Fibroblast of mammary gland (primary cell): ENCODE results near the gene OBP2A.

Experiments
- DNase-seq: peaks from one replicate; pipeline ENCODE4 v3.0.0-alpha.2; 2010; ENCODE audit warnings: low read depth
- H3K4me3 ChIP-seq: 2 replicates; pipeline ENCODE4 v1.5.1; 2011; ENCODE audit warnings: low read depth, mild to moderate bottlenecking, low read length, moderate library complexity; ENCODE audit not compliant: control insufficient read depth
- CTCF ChIP-seq: conservative IDR thresholded peaks from 2 replicates; pipeline ENCODE4 v1.5.1; 2011; ENCODE audit warnings: low read depth, low read length, inconsistent platforms; ENCODE audit not compliant: control insufficient read depth, insufficient read depth

Gene OBP2A

GRCh38 chr9:135568026-135568425 is 22.1 kb downstream of the OBP2A start:
- DNase-seq, result no peak
- no peak for TF ChIP-seq CTCF
- H3K4me3 ChIP-seq, result no peak overlapping the region

GRCh38 chr9:135570456-135570855 is 24.5 kb downstream of the OBP2A start:
- TF ChIP-seq CTCF, result no peak
- DNase-seq, result no peak
- no peak overlapping the region for H3K4me3 ChIP-seq

GRCh38 chr9:135572233-135572632 is 26.3 kb downstream of the OBP2A start:
- DNase-seq, result no peak
- no peak for TF ChIP-seq CTCF
- no peak overlapping the region for H3K4me3 ChIP-seq

- no peak overlapping the region for H3K4me3 ChIP-seq
- no peak for TF ChIP-seq CTCF
- no peak for DNase-seq
Measured at GRCh38 chr9:135573124-135573523, 27.2 kb downstream of the OBP2A start.

- no peak for TF ChIP-seq CTCF
- H3K4me3 ChIP-seq, result no peak overlapping the region
- no peak for DNase-seq
Measured at GRCh38 chr9:135574331-135574730, 28.4 kb downstream of the OBP2A start.

- DNase-seq, result no peak
- H3K4me3 ChIP-seq, result no peak overlapping the region
- TF ChIP-seq CTCF, result no peak
Measured at GRCh38 chr9:135574943-135575342, 29.0 kb downstream of the OBP2A start.

GRCh38 chr9:135575995-135576631 is 30.2 kb downstream of the OBP2A start:
- H3K4me3 ChIP-seq, result no peak overlapping the region
- TF ChIP-seq CTCF, result no peak
- DNase-seq, result no peak
